Breast epithelium (tissue), 3 donors: Measurements from ENCODE around the gene LYPLAL1.
"Not testable (repeated sequence)": the region's sequence is repeated elsewhere in the genome, so short reads cannot be mapped to it uniquely, and the experiment has no call there.

Experiments used
- CTCF ChIP-seq, 3 donors: fragments of 450-650 bp; IDR thresholded peaks; one replicate each; pipeline ENCODE4 v1.5.1; 2016 to 2017; ENCODE audit warnings: antibody characterized with exemption in 3 of 3, mild to moderate bottlenecking in 3 of 3, moderate library complexity in 3 of 3
- POLR2A ChIP-seq: fragments of 450-650 bp; IDR thresholded peaks from one replicate; pipeline ENCODE4 v1.6.1; 2016; ENCODE audit warnings: antibody characterized with exemption, mild to moderate bottlenecking, moderate library complexity

- not testable (repeated sequence) for TF ChIP-seq CTCF (IDR thresholded peaks at IDR 0.05); POLR2A
Measured at GRCh38 chr1:219195833-219196232, 22.2 kb downstream of the LYPLAL1 start.
